HG02938 (cell line): ENCODE results near the gene AKT2.
"Not testable (repeated sequence)": the region's sequence is repeated elsewhere in the genome, so short reads cannot be mapped to it uniquely, and the experiment has no call there.

Source experiments
- ATAC-seq: cut with Tn5 transposase; IDR thresholded peaks from one replicate; pipeline ENCODE4 v1.9.1; 2021; ENCODE audit warnings: mild to moderate bottlenecking, moderate library complexity; ENCODE audit not compliant: unreplicated experiment

The AKT2 gene

DNA sequence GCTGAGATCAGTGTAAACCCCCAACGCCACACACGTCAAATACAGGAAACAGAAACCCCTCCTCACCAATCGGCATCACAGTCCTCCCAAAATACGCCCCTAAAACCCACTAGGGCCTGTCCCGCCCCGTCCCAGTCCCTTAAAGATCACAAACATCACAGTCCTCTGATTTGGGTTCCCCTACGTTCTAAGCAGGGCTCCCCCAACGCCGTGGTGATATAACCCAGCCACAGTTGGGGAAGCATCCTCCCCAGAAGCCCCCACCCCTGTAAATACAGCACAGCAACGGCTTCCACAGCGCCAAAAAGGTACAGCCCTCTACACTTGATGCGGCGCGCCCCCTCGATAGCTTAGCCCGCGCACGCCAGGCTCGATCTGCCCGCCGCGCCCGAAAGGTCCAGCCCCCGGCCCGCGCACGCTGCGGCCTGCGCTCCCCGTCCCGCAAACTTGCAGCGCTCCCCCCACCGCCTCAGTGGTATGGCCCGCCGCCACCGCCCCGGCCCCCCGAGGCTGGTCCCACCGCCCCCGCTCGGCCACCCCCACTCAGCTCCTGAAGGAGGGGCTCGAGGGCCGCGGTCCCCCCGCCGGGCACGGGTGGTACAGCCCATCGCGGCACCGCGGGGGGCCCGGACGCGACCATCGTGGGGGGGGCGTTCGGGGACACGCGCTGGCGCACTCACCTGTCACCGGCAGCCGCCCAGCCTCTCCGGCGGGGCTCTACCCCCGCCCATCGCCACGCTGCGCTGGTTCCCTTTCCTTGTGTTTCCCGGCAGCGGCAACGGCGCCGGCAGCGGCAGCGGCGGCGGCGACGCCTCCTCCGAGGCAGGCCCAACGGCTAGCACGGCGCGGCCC, at the start of gene AKT2:
TSS of gene AKT2 (minus strand) at position 845 of the 852 bp plus-strand sequence. CDS start 20,078 bp downstream, outside the sequence.
- peak; percentile 17 for ATAC-seq

DNA sequence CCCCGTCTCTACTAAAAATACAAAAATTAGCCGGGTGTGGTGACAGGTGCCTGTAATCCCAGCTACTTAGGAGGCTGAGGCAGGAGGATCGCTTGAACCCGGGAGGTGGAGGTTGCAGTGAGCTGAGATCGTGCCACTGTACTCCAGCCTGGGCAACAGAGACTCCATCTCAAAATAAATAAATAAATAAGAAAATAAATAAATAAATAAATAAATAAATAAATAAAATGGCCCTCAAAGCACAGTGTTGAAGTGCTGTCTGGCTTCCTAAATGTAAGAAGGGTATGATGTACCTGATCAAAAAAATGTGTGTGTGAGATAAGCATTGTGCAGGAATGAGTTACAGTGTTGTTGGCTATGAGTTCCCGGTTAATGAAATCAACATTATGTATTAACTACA, 47.9 kb upstream of the AKT2 start:
- ATAC-seq, result not testable (repeated sequence)

DNA sequence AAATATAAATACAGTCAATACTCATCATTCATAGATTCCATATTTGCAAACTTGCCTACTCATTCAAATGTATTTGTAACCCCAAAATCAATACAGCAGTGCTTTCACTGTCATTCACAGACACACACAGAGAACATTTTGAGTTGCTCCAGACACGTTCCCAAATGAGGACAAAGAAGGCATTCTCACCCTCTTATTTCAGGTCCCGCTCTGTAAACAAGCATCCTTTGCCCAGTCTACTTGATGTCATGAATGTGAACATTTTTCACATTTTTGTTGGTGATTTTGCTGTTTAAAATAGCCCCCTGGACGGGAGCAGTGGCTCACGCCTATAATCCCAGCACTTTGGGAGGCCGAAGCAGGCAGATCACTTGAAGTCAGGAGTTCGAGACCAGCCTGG, 47.5 kb upstream of the AKT2 start:
- ATAC-seq, result no peak

DNA sequence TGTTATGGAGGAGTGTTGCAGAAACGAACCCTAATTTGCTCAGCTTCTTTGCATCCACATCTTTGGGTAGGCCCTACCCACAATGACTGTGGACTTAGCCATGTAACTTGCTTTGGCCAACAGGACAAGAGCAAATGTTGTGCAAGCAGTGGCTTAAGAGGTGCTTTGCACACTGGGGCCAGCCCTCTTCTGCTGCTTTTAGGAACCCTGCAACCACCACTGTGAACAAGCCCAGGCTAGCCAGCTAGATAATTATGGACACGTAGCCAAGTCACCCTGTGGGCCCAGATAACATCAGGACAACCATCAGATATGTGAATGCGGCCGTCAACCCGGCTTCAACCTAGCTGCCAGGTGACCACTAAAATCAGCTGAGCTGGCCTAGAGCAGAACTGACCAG, 45.9 kb upstream of the AKT2 start:
- ATAC-seq, result no peak

DNA sequence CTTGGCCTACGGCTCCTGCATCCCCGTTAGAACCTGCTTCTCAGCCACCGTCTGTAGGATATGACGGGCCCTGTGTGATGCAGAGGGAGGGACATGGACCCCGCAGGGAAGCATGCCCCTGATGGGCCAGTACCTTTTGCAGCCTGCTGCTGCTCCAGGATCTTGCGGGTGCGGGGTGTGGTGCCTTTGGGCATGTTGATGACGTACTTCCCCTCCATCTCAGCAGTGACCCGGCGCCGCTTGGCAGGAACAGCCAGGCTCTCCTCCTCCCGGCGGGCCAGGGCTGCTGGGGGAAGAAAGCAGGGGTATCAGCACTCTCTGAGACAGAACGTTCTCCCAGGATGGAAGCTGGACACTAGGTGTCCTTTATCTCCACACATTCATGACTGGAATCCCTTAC, 41.1 kb upstream of the AKT2 start:
- ATAC-seq, result no peak

DNA sequence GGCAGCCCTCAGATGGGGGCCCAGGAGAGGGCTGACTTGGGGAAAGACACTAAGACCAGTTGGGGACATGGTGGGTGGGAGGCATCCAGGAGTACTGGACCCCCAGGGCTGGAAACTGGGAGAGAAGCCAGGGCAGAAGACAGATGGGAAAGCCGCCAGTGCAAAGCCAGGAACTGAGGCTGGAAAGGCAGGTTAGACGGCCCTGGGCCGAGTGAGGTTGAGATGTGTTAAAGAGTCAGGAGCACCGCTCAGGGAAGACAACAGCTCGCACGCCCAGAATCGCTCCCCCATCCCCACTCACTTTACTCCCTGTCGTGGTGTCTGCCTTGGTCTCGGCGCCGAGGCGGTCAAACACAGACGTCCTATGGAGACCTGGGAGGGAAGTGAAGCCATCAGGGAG, 38.6 kb upstream of the AKT2 start:
- ATAC-seq, result no peak

DNA sequence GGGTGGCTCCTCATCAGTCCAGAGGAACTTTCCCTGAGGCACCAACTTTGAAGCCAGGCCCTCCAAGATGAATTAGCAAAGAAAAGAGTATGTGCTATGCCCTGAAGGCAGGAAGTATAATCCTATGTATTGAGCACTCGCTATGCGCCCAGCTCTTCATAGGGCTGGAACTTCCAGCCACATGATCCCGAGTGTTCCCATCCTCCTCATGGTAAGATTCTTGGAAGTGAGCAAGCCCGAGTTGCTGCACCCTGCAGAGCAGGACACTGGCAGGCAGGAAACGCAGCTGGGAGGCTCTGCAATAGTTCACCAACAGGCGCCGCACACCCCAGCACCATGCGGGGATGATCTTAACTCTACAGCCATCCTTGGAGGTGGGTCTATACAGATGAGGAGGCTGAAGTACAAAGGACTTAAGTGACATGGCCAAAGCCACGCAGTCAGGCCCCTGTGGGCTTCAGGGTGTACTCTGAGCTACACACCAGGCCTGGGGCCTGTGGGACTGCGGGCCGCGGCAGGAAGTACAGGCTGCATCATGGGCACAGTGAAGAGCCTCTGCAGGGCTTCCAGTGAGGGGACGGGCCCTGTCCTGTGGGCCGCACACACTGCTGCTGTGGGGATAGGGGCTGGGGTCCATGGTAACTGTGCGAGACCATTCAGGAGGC, 37.9 kb upstream of the AKT2 start:
- no peak for ATAC-seq

DNA sequence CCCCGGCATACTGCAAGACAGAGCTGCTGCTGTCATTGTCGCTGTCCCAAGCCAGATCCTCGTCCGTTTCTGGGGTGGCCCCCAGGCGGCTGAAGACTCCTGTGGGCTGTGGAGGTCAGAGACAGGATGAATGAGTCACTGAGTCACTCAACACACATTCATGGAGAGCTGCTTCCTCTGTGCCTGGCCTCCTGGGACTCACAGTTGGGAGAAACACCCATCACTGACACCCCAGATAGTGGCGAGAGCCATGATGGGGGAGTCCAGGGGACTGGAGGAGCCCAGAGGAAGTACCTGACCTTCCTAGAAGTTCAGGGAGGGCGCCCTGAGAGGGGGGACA, 37.1 kb upstream of the AKT2 start:
- ATAC-seq, result no peak

DNA sequence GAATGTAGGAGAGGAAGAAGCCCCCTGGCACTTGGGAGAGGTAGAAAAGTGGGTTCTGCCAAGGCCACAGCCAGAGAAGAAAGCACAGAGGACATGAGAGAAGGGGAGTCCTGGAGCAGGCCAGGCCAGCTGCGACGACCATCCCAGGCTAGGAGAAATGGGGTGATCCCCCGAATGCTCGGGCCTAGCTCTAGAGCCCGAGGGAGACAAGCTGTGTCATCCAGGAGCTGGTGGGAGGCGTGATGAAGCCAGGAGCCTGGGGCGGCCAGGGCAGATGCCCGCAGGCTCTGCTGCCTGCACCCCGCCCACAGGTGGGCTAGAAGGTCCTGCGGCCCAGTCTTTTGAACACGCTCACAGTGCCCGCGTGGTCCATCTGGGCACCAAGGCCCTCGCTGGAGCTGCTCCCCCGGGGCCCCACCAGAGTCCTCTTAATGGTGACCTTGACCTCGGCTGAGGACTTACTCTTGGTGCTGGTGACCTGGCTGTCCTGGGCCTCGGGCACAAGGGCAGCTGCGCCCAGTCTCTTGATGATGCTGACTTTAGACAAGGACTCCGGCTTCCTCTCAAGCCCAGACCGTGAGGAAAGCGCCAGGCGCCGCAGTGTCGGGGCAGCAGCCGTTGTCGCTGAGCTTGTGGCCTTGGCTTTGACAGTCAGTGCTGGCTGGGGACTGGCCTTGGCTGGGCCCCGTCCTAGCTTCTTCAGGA, 36.6 kb upstream of the AKT2 start:
- ATAC-seq, result no peak

DNA sequence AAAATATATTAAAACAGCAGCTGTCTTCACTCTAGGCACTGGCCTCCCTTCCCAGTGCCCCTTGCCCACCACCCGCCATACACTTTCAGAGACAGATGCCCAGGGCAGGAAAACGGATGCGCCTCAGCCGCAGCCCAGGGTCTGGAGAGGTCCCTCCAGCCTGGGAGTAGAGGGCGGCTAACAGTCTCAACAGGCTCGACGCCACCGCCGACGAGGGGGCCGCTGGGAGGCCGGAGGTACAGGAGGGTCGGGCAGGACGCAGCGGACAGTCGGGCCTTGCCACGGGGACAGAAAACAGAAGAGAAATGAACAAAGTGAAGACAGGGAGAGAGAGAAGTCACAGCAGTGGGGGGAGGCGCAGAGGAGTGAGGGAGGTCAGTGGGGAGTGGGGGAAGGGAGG, 35.9 kb upstream of the AKT2 start:
- ATAC-seq, result no peak

DNA sequence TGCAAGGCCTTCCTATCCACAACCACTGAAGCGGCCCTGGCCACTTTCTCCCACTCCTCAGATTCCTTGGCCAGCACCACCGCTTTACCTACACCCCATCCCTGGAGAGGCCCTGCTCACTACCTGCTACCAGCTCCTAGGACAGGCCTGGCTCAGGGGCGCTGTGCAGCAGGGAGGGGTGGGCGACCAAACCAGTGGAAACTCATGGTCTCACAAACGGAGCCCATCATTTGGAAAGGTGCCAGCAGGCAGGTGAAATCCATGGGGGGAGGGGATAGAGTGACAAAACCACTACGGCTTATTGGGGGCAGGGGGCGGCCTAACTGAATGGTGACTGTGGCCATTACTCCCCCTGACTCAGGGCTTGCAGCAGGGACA, 35.4 kb upstream of the AKT2 start:
- ATAC-seq, result no peak

DNA sequence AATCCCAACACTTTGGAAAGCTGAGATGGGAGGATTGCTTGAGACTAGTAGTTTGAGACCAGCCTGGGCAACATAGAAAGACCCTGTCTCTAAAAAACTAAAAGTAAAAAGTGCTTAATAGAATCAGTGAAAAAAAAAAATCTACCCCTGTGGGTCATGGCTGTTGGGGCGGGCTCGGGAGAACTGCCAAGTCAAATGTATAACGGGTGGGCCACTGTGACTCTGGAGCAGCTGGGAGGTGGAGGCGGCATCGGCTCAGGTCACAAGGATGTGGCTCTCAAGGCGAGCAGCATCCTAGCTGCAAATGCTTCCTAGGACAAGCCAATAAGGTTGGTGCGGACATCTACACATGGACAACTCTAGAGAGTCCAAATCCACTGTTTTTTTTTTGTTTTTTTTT, 32.2 kb upstream of the AKT2 start:
- ATAC-seq, result no peak

DNA sequence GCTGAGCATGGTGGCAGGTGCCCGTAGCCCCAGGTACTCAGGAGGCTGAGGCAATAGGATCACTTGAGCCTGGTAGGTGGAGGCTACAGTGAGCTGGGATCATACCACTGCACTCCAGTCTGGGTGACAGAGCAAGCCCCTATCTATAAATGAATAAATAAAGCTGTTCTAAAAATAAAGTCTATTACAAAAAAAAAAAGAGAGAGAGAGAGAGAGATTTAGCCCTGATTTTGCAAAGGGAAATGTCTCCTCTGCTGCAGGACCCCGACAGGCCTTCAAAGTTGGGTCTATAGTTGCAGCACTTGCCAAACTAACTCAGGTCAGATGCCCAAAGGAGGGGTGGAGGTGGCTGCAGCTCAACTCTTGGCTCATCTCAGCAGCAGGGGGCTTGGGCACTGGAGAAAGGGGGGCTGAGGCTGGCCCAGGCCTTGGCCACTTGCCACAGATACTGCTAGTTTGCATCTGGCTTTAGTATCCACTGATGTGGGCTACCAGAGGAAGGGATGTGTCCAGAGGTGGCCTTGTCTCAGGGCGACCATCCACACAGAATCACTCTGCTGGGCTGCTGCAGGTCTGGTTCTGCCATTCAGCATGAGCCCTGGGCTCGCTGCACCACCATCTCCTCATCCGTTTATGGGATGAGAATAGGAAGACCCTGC, 30.8 kb upstream of the AKT2 start:
- no peak for ATAC-seq

DNA sequence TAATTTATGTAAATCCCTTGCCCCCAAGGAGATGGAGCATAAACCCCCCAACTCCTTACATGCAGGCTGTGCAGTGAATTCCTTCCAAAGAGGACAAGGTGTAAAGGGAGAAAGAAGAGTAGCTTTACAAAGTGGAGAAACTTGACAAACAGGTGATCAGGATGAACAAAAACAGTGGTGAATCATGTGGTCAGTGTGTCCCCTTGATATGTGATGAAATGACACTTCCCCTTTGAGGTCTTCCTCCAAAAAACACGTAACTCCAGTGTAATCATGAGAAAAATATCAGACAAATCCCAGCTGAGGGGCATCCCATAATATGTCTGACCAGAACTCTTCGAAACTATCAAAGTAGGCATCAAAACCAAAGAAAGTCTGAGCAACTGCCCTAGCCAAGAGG, 29.5 kb upstream of the AKT2 start:
- no peak for ATAC-seq

DNA sequence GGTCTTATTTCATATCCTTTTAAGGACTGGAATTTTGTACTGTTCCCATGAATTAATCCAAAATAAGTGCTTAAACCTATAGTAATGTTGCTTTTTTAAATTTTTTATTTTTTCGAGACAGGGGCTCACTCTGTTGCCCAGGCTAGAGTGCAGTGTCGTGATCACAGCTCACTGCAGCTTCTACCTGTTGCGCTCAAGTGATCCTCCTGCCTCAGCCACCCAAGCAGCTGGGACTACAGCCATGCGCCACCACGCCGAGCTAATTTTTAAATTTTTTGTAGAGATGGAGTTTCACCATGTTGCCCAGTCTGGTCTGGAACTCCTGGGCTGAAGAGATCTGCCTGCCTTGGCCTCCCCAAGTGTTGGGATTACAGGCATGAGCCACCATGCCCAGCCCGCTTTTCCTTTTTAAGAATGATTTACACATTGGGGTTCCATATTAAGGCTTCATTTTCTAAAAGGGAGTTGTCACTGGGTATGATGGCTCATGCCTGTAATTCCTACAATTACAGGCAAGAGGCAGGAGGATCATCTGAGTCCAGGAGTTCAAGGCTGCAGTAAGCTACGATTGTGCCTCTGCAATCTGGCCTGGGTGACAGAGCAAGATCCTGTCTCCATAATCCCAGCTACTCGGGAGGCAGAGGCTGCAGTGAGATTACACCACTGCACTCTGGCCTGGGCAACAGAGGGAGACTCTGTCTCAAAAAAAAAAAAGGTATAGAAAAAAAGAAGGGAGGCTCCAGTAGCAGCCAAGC, 28.3 kb upstream of the AKT2 start:
- ATAC-seq, result no peak

DNA sequence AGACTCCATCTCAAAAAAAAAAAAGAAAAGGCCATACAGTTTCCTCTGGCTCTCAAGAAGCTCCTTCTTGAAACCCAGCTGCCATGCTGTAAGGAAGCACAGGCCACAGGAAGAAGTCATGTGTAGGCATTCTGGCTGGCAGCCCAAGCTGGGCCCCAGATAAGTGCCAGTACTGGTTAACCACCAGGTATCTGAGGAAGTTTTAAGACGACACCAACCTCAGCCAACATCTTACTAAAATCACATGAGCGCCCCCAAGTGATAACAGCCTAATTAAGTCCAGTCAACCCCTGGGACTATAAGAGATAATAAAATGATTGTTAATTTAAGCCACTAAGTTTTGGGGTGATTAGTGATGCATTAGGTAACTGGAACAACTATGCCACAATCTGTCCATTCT, 27.4 kb upstream of the AKT2 start:
- ATAC-seq, result no peak

DNA sequence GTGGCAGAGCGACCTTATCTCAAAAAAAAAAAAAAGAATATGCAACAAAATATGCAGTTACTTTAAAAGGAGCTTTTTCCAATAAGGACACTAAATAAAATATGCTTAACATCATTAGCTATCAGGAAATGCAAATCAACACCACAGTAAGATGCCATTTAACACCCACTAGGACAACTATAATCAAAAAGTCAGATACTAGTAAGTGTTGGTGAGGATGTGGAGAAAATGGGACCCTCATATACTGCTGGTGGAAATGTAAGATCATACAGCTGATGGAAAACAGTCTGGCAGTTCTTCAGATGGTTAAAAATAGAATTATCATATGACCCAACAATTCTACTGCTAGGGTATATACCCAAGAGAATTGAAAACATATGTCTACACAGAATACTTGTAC, 24.5 kb upstream of the AKT2 start:
- no peak for ATAC-seq

DNA sequence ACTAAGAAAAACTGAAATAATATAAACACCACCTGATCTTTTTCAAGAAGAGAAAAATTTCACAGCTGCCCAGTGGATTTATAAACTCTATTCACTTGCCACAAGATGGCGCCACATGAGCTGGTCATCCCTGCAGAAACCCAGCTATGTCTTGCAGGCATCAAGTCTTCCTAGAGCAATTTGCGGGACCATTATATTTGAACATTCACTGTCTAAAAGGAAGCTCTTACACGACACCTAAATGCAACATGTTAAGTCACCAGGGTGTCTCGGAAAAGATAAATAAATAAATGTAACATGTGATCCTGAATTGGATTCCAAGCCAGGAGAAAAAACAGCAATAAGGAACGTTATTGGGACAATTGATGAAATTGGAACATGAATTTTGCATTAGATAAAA, 20.3 kb upstream of the AKT2 start:
- no peak for ATAC-seq

DNA sequence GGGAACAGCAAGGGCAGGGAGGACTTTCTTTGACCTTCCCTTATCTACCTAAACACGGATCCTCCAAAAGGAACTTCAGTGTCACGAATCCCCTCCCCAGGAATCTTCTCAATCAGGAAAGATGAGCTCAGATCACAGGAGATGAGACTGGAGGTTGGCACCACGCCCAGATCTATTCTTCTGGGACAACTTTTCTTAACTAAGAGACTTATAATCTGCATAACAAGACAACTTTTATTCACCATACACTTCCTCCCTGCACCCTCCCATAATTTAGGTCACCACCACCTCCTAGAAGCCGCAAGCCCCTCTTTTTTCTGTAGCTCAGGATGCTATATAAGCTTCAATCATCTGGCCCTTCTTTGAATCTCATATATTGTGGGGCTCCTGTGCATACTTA, 19.2 kb upstream of the AKT2 start:
- no peak for ATAC-seq

DNA sequence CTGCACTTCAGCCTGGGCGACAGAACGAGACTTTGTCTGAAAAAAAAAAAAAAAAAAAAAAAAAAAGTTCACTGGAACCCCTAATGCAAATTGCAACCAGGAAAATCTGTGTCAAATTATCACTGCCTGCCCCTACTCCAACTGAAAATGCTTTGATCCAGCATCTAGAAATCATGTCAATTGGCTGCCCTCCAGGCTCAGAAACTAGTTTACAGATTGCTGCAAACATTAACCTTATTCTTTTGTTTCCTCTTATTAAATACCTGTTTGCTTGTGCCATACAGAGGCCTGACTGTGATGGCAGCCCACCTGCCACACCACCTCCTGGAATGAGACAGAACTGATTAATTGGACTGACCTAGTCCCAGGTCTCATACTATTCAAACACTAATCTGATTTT, 18.6 kb upstream of the AKT2 start:
- no peak for ATAC-seq
